Measurements from ENCODE around the gene TMEM259. TPM values are rescaled to one million over a fixed set of nuclear protein-coding genes. Genes with fewer than 3 reads are reported as not detected.

Gene TMEM259
- total RNA-seq, 6 experiments from 2014 or later, result 127 to 164 (median 149) TPM

DNA sequence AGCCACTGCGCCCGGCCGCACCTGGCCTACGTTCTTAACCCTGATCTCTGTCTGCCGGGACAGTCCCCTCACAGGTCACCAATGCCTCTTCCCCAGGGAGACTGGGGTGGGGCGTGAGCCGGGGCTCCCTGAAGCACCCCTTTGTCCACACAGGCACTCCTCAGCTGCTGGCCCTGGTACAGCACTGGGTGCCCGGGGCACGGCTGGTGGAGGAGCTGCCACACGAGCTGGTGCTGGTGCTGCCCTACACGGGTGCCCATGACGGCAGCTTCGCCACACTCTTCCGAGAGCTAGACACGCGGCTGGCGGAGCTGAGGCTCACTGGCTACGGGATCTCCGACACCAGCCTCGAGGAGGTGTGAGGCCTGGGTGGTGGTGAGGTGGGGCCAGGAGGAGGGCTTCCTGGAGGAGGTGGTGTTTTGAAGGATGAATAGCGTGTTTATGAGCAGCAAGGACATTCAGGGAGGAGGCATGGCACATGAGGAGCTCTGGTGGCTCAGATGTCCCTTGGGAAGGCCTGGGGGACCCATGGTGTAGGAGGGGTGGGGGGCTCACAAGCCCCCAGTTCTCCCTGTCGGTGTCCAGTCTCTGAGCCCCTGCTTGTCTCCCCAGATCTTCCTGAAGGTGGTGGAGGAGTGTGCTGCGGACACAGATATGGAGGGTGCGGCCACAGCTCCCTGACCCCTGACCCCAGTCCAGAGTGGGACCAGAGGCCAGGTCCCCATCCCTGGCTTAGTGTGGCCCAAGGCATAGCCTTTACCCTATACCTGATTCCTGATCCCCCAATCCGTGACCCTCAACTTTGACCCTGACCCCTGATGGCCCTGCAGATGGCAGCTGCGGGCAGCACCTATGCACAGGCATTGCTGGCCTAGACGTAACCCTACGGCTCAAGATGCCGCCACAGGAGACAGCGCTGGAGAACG, 32.5 kb upstream of the TMEM259 start:
- H3K27me3 Mint-ChIP-seq (ENCODE audit: insufficient read depth), result peaks cover 3% of the 10 kb centered on the region
- H3K36me3 Mint-ChIP-seq (ENCODE audit: low read depth), result peaks cover 12% of the 10 kb centered on the region; the same call in 1 of the 2 replicates
- H3K4me1 Mint-ChIP-seq (ENCODE audit: low read depth), result no peaks in the 10 kb centered on the region
- H3K27ac Mint-ChIP-seq, result no peak overlapping the region
- TF ChIP-seq, protein P1, sequence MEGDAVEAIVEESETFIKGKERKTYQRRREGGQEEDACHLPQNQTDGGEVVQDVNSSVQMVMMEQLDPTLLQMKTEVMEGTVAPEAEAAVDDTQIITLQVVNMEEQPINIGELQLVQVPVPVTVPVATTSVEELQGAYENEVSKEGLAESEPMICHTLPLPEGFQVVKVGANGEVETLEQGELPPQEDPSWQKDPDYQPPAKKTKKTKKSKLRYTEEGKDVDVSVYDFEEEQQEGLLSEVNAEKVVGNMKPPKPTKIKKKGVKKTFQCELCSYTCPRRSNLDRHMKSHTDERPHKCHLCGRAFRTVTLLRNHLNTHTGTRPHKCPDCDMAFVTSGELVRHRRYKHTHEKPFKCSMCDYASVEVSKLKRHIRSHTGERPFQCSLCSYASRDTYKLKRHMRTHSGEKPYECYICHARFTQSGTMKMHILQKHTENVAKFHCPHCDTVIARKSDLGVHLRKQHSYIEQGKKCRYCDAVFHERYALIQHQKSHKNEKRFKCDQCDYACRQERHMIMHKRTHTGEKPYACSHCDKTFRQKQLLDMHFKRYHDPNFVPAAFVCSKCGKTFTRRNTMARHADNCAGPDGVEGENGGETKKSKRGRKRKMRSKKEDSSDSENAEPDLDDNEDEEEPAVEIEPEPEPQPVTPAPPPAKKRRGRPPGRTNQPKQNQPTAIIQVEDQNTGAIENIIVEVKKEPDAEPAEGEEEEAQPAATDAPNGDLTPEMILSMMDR (IDR thresholded peaks at IDR 0.05), result no peak
- H3K9me3 Mint-ChIP-seq, result peaks cover 24% of the 10 kb centered on the region; the same call in 1 of the 2 replicates
- H3K4me3 Mint-ChIP-seq, result no peak overlapping the region
- no peak for DNase-seq

DNA sequence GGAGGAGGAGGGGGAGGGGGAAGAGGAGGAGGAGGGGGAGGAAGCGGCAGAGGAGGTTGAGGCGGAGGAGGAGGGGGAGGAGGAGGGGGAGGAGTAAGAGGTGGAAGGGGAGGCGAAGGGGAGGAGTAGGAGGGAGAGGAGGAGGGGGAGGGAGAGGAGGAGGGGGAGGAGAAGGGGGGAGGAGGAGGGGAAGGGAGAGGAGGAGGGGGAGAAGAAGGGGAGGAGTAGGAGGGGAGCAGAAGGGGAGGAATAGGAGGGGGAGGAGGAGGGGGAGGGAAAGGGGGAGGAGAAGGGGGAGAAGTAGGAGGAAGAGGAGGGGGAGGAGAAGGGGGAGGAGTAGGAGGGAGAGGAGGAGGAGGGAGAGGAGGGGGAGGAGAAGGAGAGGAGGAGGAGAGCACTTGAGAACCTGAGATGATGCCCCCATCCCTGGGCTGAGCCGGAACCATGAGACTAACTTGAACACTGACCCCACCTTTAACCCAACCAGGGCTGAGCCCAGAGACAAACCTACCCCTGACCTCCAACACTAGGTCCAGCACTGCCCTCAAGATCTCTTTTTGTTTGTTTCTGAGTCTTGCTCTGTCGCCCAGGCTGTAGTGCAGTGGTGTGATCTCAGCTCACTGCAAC, 31.5 kb upstream of the TMEM259 start:
- no peak for DNase-seq
- H3K4me1 Mint-ChIP-seq (ENCODE audit: low read depth), result no peaks in the 10 kb centered on the region
- H3K27ac Mint-ChIP-seq, result no peak overlapping the region
- H3K27me3 Mint-ChIP-seq (ENCODE audit: insufficient read depth), result peaks cover 3% of the 10 kb centered on the region
- peaks cover 9% of the 10 kb centered on the region; the same call in 1 of the 2 replicates for H3K36me3 Mint-ChIP-seq (ENCODE audit: low read depth)
- TF ChIP-seq, protein P1 (IDR thresholded peaks at IDR 0.05), result no peak
- no peak overlapping the region for H3K4me3 Mint-ChIP-seq
- peaks cover 15% of the 10 kb centered on the region; the same call in 1 of the 2 replicates for H3K9me3 Mint-ChIP-seq

DNA sequence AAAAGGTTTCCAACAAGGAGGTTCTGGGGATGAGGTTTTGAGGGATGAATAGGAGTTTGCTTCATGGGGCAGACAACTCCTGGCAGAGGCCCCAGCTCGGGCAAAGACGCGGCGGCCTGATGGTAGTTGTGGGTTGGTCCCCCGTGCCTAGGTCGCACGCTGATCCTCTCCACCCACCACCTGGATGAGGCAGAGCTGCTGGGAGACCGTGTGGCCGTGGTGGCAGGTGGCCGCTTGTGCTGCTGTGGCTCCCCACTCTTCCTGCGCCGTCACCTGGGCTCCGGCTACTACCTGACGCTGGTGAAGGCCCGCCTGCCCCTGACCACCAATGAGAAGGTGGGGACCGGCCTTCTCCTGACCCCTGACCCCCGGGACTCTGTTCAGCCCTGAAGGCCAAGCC, 30.9 kb upstream of the TMEM259 start:
- H3K9me3 Mint-ChIP-seq, result peaks cover 8% of the 10 kb centered on the region; the same call in 1 of the 2 replicates
- no peaks in the 10 kb centered on the region for H3K4me1 Mint-ChIP-seq (ENCODE audit: low read depth)
- TF ChIP-seq, protein P1 (IDR thresholded peaks at IDR 0.05), result no peak
- no peak overlapping the region for H3K27ac Mint-ChIP-seq
- H3K36me3 Mint-ChIP-seq (ENCODE audit: low read depth), result peaks cover 5% of the 10 kb centered on the region; the same call in 1 of the 2 replicates
- H3K27me3 Mint-ChIP-seq (ENCODE audit: insufficient read depth), result peaks cover 3% of the 10 kb centered on the region
- no peak overlapping the region for H3K4me3 Mint-ChIP-seq
- DNase-seq, result no peak

DNA sequence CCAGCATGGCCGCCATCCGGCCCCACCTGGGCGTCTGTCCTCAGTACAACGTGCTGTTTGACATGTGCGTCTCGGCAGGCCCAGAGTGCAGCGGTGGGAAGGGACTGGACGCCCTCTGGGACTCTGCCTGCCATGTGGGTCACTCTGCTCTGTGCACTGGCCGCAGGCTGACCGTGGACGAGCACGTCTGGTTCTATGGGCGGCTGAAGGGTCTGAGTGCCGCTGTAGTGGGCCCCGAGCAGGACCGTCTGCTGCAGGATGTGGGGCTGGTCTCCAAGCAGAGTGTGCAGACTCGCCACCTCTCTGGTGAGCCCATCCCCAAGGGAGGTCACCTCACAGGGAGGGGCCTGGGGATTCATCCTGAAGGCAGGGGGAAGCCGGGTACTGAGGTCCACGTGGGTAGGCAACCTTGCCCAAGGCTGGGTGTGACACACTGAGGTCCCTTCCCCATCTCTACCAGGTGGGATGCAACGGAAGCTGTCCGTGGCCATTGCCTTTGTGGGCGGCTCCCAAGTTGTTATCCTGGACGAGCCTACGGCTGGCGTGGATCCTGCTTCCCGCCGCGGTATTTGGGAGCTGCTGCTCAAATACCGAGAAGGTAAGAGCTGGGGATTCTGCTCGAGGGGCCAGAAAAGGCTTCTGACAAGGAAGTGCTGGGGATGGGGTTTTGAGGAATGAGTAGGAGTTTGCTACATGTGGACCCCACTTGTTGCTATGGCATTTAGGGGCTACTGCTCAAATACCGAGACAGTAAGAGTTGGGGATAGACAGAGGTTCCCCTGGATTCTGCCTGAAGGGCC, 30.3 kb upstream of the TMEM259 start:
- no peaks in the 10 kb centered on the region; the same call in 1 of the 2 replicates for H3K27me3 Mint-ChIP-seq (ENCODE audit: insufficient read depth)
- no peak for DNase-seq
- H3K27ac Mint-ChIP-seq, result no peak overlapping the region
- no peak overlapping the region for H3K4me3 Mint-ChIP-seq
- H3K36me3 Mint-ChIP-seq (ENCODE audit: low read depth), result no peaks in the 10 kb centered on the region; the same call in 1 of the 2 replicates
- H3K9me3 Mint-ChIP-seq, result peaks cover 2% of the 10 kb centered on the region; the same call in 1 of the 2 replicates
- TF ChIP-seq, protein P1 (IDR thresholded peaks at IDR 0.05), result no peak
- H3K4me1 Mint-ChIP-seq (ENCODE audit: low read depth), result no peaks in the 10 kb centered on the region

DNA sequence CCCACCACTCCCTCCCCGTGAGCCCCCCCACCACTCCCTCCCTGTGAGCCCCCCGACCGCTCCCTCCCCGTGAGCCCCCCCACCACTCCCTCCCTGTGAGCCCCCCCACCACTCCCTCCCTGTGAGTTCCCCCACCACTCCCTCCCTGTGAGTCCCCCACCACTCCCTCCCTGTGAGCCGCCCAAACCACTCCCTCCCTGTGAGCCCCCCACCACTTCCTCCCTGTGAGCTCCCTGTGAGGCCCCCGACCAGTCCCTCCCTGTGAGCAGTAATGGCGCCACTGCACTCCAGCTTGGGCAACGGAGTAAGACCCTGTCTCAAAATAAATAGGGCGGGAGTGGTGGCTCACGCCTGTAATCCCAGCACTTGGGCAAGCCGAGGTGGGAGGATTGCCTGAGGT, 28.9 kb upstream of the TMEM259 start:
- no peak for DNase-seq
- Mint-ChIP-seq H3K9me3 (peaks cover 6% of the 10 kb centered on the region; the same call in 1 of the 2 replicates), H3K27ac (no peak overlapping the region), H3K4me1 (ENCODE audit: low read depth) (no peaks in the 10 kb centered on the region), H3K27me3 (ENCODE audit: insufficient read depth) (no peaks in the 10 kb centered on the region), H3K36me3 (ENCODE audit: low read depth) (no peaks in the 10 kb centered on the region), H3K4me3 (no peak overlapping the region)
- TF ChIP-seq, protein P1 (IDR thresholded peaks at IDR 0.05), result no peak
